ENCODE measurements around the gene SATB2. TPM values are rescaled to one million over a fixed set of nuclear protein-coding genes. Genes with fewer than 3 reads are reported as not detected.

SATB2 gene
- total and polyA plus RNA-seq, 8 donors, result 0.80 to 4.8 (median 3.2) TPM

DNA sequence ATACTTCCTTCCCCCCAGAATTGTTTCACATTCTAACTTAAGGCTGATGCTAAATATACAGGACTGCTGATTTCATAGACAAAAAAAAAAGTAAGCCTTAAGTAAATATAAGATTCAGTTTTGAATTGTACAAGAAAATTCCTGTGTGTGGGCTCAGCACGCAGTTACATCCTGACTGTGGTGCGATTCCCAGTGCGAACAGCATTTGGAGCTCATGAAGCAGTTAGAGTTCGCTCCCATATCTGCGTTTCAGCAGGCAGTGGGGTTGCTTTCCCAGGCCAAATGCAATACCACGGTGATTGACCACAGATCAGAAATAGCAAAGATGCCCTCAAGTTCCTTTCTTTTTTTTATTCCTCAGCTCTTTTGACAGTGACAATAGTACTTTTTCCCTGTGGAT, 75.6 kb downstream of the SATB2 start:
- DNase-seq (no peak), FAIRE-seq (no peak), ATAC-seq (no peak)
- no peaks in the 10 kb centered on the region for H3K27me3 ChIP-seq
- no peaks in the 10 kb centered on the region for H3K36me3 ChIP-seq
- no peak overlapping the region for H3K27ac ChIP-seq
- H3K4me3 ChIP-seq, result no peak overlapping the region
- 83% methylated on average over 6 of the region's 6 CpGs for WGBS, 2 donors
- no peaks in the 10 kb centered on the region for H3K9me3 ChIP-seq
- no peak for TF ChIP-seq CTCF (IDR thresholded peaks at IDR 0.05)
- intact Hi-C loops (cut with DNase I), result no loop called here
- no peaks in the 10 kb centered on the region for H3K4me1 ChIP-seq

GRCh38 chr2:199381531-199381930, 76.2 kb downstream of the SATB2 start:
- DNase-seq (no peak), FAIRE-seq (no peak), ATAC-seq (no peak)
- WGBS, 2 donors, result 87 to 90% methylated on average over 6 of the region's 6 CpGs
- Histone ChIP-seq H3K4me1 (no peaks in the 10 kb centered on the region), H3K4me3 (no peak overlapping the region), H3K27me3 (no peaks in the 10 kb centered on the region), H3K9me3 (no peaks in the 10 kb centered on the region), H3K27ac (no peak overlapping the region), H3K36me3 (no peaks in the 10 kb centered on the region)
- intact Hi-C loops (cut with DNase I), result no loop called here
- TF ChIP-seq CTCF (IDR thresholded peaks at IDR 0.05), result no peak

DNA sequence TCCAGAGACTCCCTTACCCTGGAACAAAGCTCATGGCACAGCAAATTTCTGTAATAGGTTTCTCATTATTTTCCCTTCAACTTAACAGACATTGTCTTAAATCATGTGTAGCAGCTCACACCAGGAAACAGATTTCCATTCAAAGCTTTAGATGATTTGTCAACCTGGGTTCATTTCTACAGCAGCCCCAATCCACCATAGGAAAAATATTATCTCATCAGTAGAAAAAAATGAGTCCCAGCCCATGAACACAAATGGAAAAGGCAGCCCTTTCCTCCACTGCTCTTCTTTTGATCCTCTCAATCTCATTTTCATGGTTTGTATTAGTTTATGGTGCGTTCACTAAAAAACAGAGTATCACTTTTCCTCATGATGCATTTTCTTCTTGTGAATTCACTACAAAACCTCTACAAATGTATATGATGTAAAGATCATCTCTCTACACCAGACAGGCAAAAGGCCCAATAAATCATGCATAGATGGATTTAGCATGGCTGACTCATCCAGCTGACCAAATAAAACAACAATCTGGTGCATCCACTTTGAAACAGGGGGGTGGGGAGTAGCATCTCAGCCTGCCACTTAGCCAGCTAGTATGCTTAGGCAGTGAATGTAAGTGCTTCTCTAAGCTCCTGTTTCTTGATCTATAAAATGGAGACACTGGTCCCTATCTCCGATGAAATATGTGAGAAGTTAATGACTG, 78.6 kb downstream of the SATB2 start:
- FAIRE-seq, result no peak
- no peak for DNase-seq

GRCh38 chr2:199370150-199370780, 87.5 kb downstream of the SATB2 start:
- TF ChIP-seq CTCF (IDR thresholded peaks at IDR 0.05), result no peak
- Histone ChIP-seq H3K36me3 (no peaks in the 10 kb centered on the region), H3K4me3 (no peak overlapping the region), H3K9me3 (no peaks in the 10 kb centered on the region), H3K27ac (no peak overlapping the region), H3K4me1 (no peaks in the 10 kb centered on the region), H3K27me3 (no peaks in the 10 kb centered on the region)
- 77 to 80% methylated on average over 6 of the region's 6 CpGs for WGBS, 2 donors
- intact Hi-C loops (cut with DNase I), result no loop called here
- FAIRE-seq, result no peak
- DNase-seq, result no peak
- ATAC-seq, result no peak

More for the DNA sequence above, 78.6 kb downstream of the SATB2 start:
- Histone ChIP-seq H3K27ac (no peak overlapping the region), H3K9me3 (no peaks in the 10 kb centered on the region), H3K4me3 (no peak overlapping the region), H3K27me3 (no peaks in the 10 kb centered on the region), H3K36me3 (no peaks in the 10 kb centered on the region), H3K4me1 (no peaks in the 10 kb centered on the region)
- WGBS, 2 donors, result 96 to 98% methylated on average over 2 of the region's 2 CpGs
- intact Hi-C loops (cut with DNase I), result no loop called here
- no peak for ATAC-seq
- TF ChIP-seq CTCF (IDR thresholded peaks at IDR 0.05), result no peak

GRCh38 chr2:199366406-199366805, 91.3 kb downstream of the SATB2 start:
- H3K4me3 ChIP-seq, result no peak overlapping the region
- H3K4me1 ChIP-seq, result no peaks in the 10 kb centered on the region
- intact Hi-C loops (cut with DNase I), result no loop called here
- H3K27ac ChIP-seq, result no peak overlapping the region
- no peaks in the 10 kb centered on the region for H3K36me3 ChIP-seq
- DNase-seq, result no peak
- no peak for TF ChIP-seq CTCF (IDR thresholded peaks at IDR 0.05)
- FAIRE-seq, result no peak
- ATAC-seq, result no peak
- 67 to 72% methylated on average over 2 of the region's 2 CpGs for WGBS, 2 donors
- no peaks in the 10 kb centered on the region for H3K9me3 ChIP-seq
- no peaks in the 10 kb centered on the region for H3K27me3 ChIP-seq

Measured in pancreas (tissue), 10 donors.